Common myeloid progenitor, CD34-positive (primary cell): ENCODE measurements around the gene NR1D1.

Source experiments
- CTCF ChIA-PET: fragments of 350-600 bp; sonication (Branson Sonifier 250); formaldehyde crosslinking; loops from one replicate; lab custom pipeline; 2021; ENCODE audit warnings: antibody characterized with exemption; lab: Charles Lee
- POLR2A ChIA-PET: fragments of 350-600 bp; sonication (Branson Sonifier 250); formaldehyde crosslinking; loops from one replicate; lab custom pipeline; 2021; ENCODE audit warnings: antibody characterized with exemption; lab: Charles Lee
- DNase-seq, 3 donors: peaks; one replicate each; pipeline versions ENCODE4 v3.0.0 to v3.0.0-alpha.2; 2013
- H3K27ac ChIP-seq, 2 experiments: 1 replicate in 1 of 2; 2 replicates in 1 of 2; pipeline ENCODE4 v1.7.0; 2013; ENCODE audit warnings: inconsistent platforms in 2 of 2, low read length in 2 of 2, mild to moderate bottlenecking in 2 of 2, low read depth in 1 of 2, moderate library complexity in 1 of 2; ENCODE audit not compliant: severe bottlenecking in 2 of 2, insufficient read depth in 1 of 2, poor library complexity in 1 of 2
- H3K27me3 ChIP-seq, 5 experiments: replicated peaks in 2 of 5; 1 replicate in 3 of 5; 2 replicates in 2 of 5; pipeline versions ENCODE4 v1.6.1 to v1.7.0; 2013; ENCODE audit warnings: low read length in 4 of 5, mild to moderate bottlenecking in 2 of 5, moderate library complexity in 2 of 5, inconsistent platforms in 1 of 5; ENCODE audit not compliant: insufficient read depth in 5 of 5, control insufficient read depth in 4 of 5
- H3K36me3 ChIP-seq, 4 experiments: 1 replicate in 2 of 4; 2 replicates in 2 of 4; pipeline versions ENCODE4 v1.6.1 to v1.7.0; 2013; ENCODE audit warnings: low read length in 3 of 4, control low read depth in 1 of 4, mild to moderate bottlenecking in 1 of 4; ENCODE audit not compliant: control insufficient read depth in 4 of 4, insufficient read depth in 4 of 4
- H3K4me1 ChIP-seq, 4 experiments: 1 replicate in 3 of 4; 2 replicates in 1 of 4; pipeline versions ENCODE4 v1.6.1 to v1.7.1; 2013; ENCODE audit warnings: low read length in 3 of 4, mild to moderate bottlenecking in 3 of 4, control low read depth in 1 of 4, inconsistent platforms in 1 of 4, moderate library complexity in 1 of 4; ENCODE audit not compliant: control insufficient read depth in 4 of 4, insufficient read depth in 4 of 4; ENCODE audit errors: control extremely low read depth in 1 of 4
- H3K4me3 ChIP-seq, 7 experiments: 1 replicate in 4 of 7; 2 replicates in 3 of 7; pipeline versions ENCODE4 v1.5.1 to v1.7.0; 2013; ENCODE audit warnings: mild to moderate bottlenecking in 7 of 7, low read length in 6 of 7, moderate library complexity in 6 of 7, inconsistent platforms in 2 of 7, low read depth in 2 of 7, control low read depth in 1 of 7; ENCODE audit not compliant: insufficient read depth in 4 of 7, control insufficient read depth in 1 of 7; ENCODE audit errors: extremely low read depth in 1 of 7
- H3K9me3 ChIP-seq, 5 experiments: 1 replicate in 4 of 5; 2 replicates in 1 of 5; pipeline versions ENCODE4 v1.6.1 to v1.7.1; 2013; ENCODE audit warnings: low read length in 4 of 5, mild to moderate bottlenecking in 2 of 5, inconsistent platforms in 1 of 5, low read depth in 1 of 5, moderate library complexity in 1 of 5; ENCODE audit not compliant: control insufficient read depth in 4 of 5, insufficient read depth in 2 of 5; ENCODE audit errors: control extremely low read depth in 1 of 5
- WGBS: methylation state at CpG from one replicate; pipeline ENCODE4 v1.1.5; 2013; ENCODE audit not compliant: insufficient coverage; 5-methylcytosine and 5-hydroxymethylcytosine counted together

Gene NR1D1

GRCh38 chr17:40112718-40113109 is 12.3 kb upstream of the NR1D1 start:
- no peaks in the 10 kb centered on the region for H3K27me3 ChIP-seq
- WGBS: no CpG with 5 or more reads among the region's 4 CpGs
- DNase-seq: no peak
- no peak overlapping the region for H3K4me3 ChIP-seq
- peak overlapping the region in 1 of 2 experiments; percentile 7 for H3K27ac ChIP-seq
- ChIA-PET CTCF (interaction anchor here (0.5 to 6.7 kb wide), 44 partner anchors 8 to 400 kb away, joined by 3 to 91 read pairs (median 6); partner anchors contain the start of genes CASC3, MSL1, NR1D1 and THRA), POLR2A (interaction anchor here (0.9 to 1.5 kb wide), 5 partner anchors 9 to 56 kb away, joined by 4 to 5 read pairs (median 5); partner anchors contain the start of genes CASC3 and MSL1)
- peaks cover 12 to 63% (median 55%) of the 10 kb centered on the region in 4 experiments for H3K4me1 ChIP-seq
- H3K36me3 ChIP-seq: no peaks in the 10 kb centered on the region
- H3K9me3 ChIP-seq: no peaks in the 10 kb centered on the region

GRCh38 chr17:40112191-40112711 is 11.9 kb upstream of the NR1D1 start:
- H3K36me3 ChIP-seq: no peaks in the 10 kb centered on the region
- 19% methylated on average over 2 of the region's 2 CpGs for WGBS
- peaks cover 17 to 64% (median 58%) of the 10 kb centered on the region in 4 experiments for H3K4me1 ChIP-seq
- no peak for DNase-seq
- ChIA-PET POLR2A (interaction anchor here (1.2 to 1.5 kb wide), 2 partner anchors 13 to 28 kb away, joined by 5 to 7 read pairs; partner anchors contain the start of gene CASC3), CTCF (interaction anchor here (0.8 to 6.7 kb wide), 41 partner anchors 8 to 178 kb away, joined by 3 to 91 read pairs (median 6); partner anchors contain the start of genes CASC3, MSL1, NR1D1 and THRA)
- peak overlapping the region in 1 of 2 experiments; percentile 7 for H3K27ac ChIP-seq
- peak overlapping the region in 3 of 7 experiments; percentile 32 to 69 (median 56) for H3K4me3 ChIP-seq
- no peaks in the 10 kb centered on the region for H3K9me3 ChIP-seq
- H3K27me3 ChIP-seq: no peaks in the 10 kb centered on the region

- H3K9me3 ChIP-seq: no peaks in the 10 kb centered on the region
- POLR2A ChIA-PET: interaction anchor here (1.0 to 1.2 kb wide), 2 partner anchors 11 to 12 kb away, joined by 3 to 7 read pairs; partner anchors contain the start of gene MSL1
- H3K36me3 ChIP-seq: no peaks in the 10 kb centered on the region
- H3K27ac ChIP-seq: peak overlapping the region in 1 of 2 experiments; percentile 37
- H3K4me3 ChIP-seq: peak overlapping the region in 5 of 7 experiments; percentile 32 to 69 (median 53)
- 2% methylated on average over 9 of the region's 12 CpGs for WGBS
- H3K4me1 ChIP-seq: peaks cover 19 to 72% (median 65%) of the 10 kb centered on the region in 4 experiments
- H3K27me3 ChIP-seq: no peaks in the 10 kb centered on the region
- CTCF ChIA-PET: interaction anchor here (0.8 to 6.7 kb wide), 27 partner anchors 9 to 166 kb away, joined by 3 to 91 read pairs (median 12); partner anchors contain the start of genes CASC3, MSL1, NR1D1 and THRA
- peak; percentile 72 to 80 (median 79) for DNase-seq
These were observed 11.1 kb upstream of the NR1D1 start for GRCh38 chr17:40111221-40112128.

- no peaks in the 10 kb centered on the region for H3K27me3 ChIP-seq
- no peak overlapping the region for H3K4me3 ChIP-seq
- WGBS: 100% methylated on average over 1 of the region's 3 CpGs
- no peaks in the 10 kb centered on the region for H3K36me3 ChIP-seq
- no peaks in the 10 kb centered on the region for H3K9me3 ChIP-seq
- no peak for DNase-seq
- POLR2A ChIA-PET: interaction anchor here (1.0 kb wide), 1 partner anchor 12 kb away, joined by 3 read pairs; the partner anchor contains the start of gene MSL1
- H3K27ac ChIP-seq: no peak overlapping the region
- CTCF ChIA-PET: interaction anchor here (0.8 to 6.7 kb wide), 16 partner anchors 8 to 173 kb away, joined by 3 to 91 read pairs (median 18); partner anchors contain the start of genes CASC3, MSL1 and NR1D1
- H3K4me1 ChIP-seq: peaks cover 24 to 84% (median 77%) of the 10 kb centered on the region in 4 experiments
These were observed 9.8 kb upstream of the NR1D1 start for GRCh38 chr17:40110026-40110845.

GRCh38 chr17:40108970-40109824 is 8.8 kb upstream of the NR1D1 start:
- CTCF ChIA-PET: interaction anchor here (0.8 to 6.7 kb wide), 7 partner anchors 11 to 174 kb away, joined by 3 to 65 read pairs (median 5); partner anchors contain the start of gene MSL1
- POLR2A ChIA-PET: no interaction called here
- Histone ChIP-seq H3K36me3 (no peaks in the 10 kb centered on the region), H3K27ac (no peak overlapping the region), H3K9me3 (no peaks in the 10 kb centered on the region), H3K4me1 (peaks cover 26 to 91% (median 81%) of the 10 kb centered on the region in 4 experiments), H3K4me3 (no peak overlapping the region), H3K27me3 (no peaks in the 10 kb centered on the region)
- DNase-seq: peak in 2 of 3 donors; percentile 45 to 50
- WGBS: 99% methylated on average over 6 of the region's 9 CpGs
